A673 (cell line): ENCODE data around the gene NAA30. TPM values are rescaled to one million over a fixed set of nuclear protein-coding genes. Genes with fewer than 3 reads are reported as not detected.
"Not testable (repeated sequence)": the region's sequence is repeated elsewhere in the genome, so short reads cannot be mapped to it uniquely, and the experiment has no call there.

Experiments used
- BruUV-seq: library from RNA; stranded (reverse); fragments of 400-500 nt; replicated peaks from 2 replicates; lab custom pipeline; 2021; lab: Mats Ljungman, UMichigan
- CTCF ChIA-PET: fragments of 300-600 bp; sonication (Branson Sonifier 250); formaldehyde crosslinking; loops from one replicate; lab custom pipeline; 2022; ENCODE audit warnings: antibody characterized with exemption; lab: Charles Lee
- POLR2A ChIA-PET: fragments of 300-600 bp; sonication (Branson Sonifier 250); formaldehyde crosslinking; loops from one replicate; lab custom pipeline; 2022; ENCODE audit warnings: antibody characterized with exemption; ENCODE audit not compliant: low non-redundant PET; lab: Charles Lee
- DNase-seq: peaks from one replicate; pipeline ENCODE4 v3.0.0-alpha.2; 2015; ENCODE audit warnings: low spot score
- H3K27ac ChIP-seq: fragments of 200-600 bp; sonication (generic); 2 replicates; pipeline ENCODE4 v1.5.1; 2016; ENCODE audit warnings: mixed run types, low read depth, mild to moderate bottlenecking, mixed read lengths, antibody characterized with exemption, low read length; ENCODE audit not compliant: poor library complexity, severe bottlenecking
- H3K27me3 ChIP-seq: fragments of 200-600 bp; sonication (generic); replicated peaks from 2 replicates; pipeline ENCODE4 v1.6.1; 2017; ENCODE audit warnings: mixed run types, low read depth, mild to moderate bottlenecking, mixed read lengths, antibody characterized with exemption, low read length; ENCODE audit not compliant: insufficient read depth, poor library complexity
- H3K36me3 ChIP-seq: fragments of 200-600 bp; sonication (generic); 2 replicates; pipeline ENCODE4 v1.6.1; 2016; ENCODE audit warnings: mixed run types, mild to moderate bottlenecking, mixed read lengths, antibody characterized with exemption, low read length; ENCODE audit not compliant: insufficient read depth, poor library complexity, severe bottlenecking
- H3K4me1 ChIP-seq: fragments of 200-600 bp; sonication (generic); 2 replicates; pipeline ENCODE4 v1.6.1; 2017; ENCODE audit warnings: mixed run types, mild to moderate bottlenecking, mixed read lengths, antibody characterized with exemption, low read length; ENCODE audit not compliant: insufficient read depth, poor library complexity, severe bottlenecking
- H3K4me3 ChIP-seq: fragments of 200-600 bp; sonication (generic); 2 replicates; pipeline ENCODE4 v1.5.1; 2016; ENCODE audit warnings: low read depth, mixed run types, mild to moderate bottlenecking, mixed read lengths, low read length; ENCODE audit not compliant: poor library complexity, severe bottlenecking
- H3K9me3 ChIP-seq: fragments of 200-600 bp; sonication (generic); 2 replicates; pipeline ENCODE4 v1.6.1; 2016; ENCODE audit warnings: mixed run types, low read depth, mild to moderate bottlenecking, mixed read lengths, antibody characterized with exemption, low read length; ENCODE audit not compliant: poor library complexity, severe bottlenecking
- EZH2 ChIP-seq: fragments of 200-600 bp; sonication (generic); IDR thresholded peaks from 2 replicates; pipeline ENCODE4 v1.6.1; 2017; ENCODE audit warnings: borderline replicate concordance, low read depth, mild to moderate bottlenecking, mixed read lengths, antibody characterized with exemption, low read length; ENCODE audit not compliant: poor library complexity, severe bottlenecking
- intact Hi-C: fragments of 100-400 bp; cut with micrococcal nuclease; formaldehyde crosslinking; loops from one replicate; pipeline ENCODE4 v1.10.0; 2022; ENCODE audit not compliant: unreplicated experiment
- total RNA-seq: library from RNA; stranded (reverse); gene quantifications from 2 replicates; pipeline ENCODE4 v1.2.3, GENCODE V29; 2021
- TF ChIP-seq, protein P1 (sequence below): fragments of 300-800, 200-600 bp; sonication (generic); conservative IDR thresholded peaks from 2 replicates; pipeline ENCODE4 v1.5.1; 2017; ENCODE audit warnings: low read depth, mild to moderate bottlenecking, antibody characterized with exemption, low read length, moderate library complexity, mixed read lengths

NAA30 gene
- total RNA-seq, 1 experiment from 2014 or later = 34.3 TPM

DNA sequence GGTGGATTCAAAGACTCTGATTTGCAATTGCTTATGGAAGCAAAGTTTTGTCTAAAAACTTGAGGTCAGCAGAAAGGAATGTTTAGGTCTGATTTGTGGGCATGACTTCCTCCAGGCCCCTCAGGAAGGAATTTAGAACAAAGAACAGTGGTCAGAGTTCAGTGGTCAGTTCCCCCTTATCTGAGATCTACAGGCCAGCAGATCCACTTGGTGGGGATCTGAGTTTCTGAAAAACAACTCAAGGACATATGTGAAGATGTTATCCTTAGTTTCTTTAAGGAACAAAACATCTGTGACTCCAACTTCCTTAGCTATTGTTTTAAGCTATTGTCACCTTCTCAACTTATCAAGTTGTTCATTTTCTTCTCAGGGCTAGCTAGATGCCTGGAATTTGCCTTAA is 28.0 kb upstream of the NAA30 start:
- no TSS peak for BruUV-seq
- TF ChIP-seq, protein P1, sequence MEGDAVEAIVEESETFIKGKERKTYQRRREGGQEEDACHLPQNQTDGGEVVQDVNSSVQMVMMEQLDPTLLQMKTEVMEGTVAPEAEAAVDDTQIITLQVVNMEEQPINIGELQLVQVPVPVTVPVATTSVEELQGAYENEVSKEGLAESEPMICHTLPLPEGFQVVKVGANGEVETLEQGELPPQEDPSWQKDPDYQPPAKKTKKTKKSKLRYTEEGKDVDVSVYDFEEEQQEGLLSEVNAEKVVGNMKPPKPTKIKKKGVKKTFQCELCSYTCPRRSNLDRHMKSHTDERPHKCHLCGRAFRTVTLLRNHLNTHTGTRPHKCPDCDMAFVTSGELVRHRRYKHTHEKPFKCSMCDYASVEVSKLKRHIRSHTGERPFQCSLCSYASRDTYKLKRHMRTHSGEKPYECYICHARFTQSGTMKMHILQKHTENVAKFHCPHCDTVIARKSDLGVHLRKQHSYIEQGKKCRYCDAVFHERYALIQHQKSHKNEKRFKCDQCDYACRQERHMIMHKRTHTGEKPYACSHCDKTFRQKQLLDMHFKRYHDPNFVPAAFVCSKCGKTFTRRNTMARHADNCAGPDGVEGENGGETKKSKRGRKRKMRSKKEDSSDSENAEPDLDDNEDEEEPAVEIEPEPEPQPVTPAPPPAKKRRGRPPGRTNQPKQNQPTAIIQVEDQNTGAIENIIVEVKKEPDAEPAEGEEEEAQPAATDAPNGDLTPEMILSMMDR = no peak
- TF ChIP-seq EZH2 = no peak
- no peak for DNase-seq

DNA sequence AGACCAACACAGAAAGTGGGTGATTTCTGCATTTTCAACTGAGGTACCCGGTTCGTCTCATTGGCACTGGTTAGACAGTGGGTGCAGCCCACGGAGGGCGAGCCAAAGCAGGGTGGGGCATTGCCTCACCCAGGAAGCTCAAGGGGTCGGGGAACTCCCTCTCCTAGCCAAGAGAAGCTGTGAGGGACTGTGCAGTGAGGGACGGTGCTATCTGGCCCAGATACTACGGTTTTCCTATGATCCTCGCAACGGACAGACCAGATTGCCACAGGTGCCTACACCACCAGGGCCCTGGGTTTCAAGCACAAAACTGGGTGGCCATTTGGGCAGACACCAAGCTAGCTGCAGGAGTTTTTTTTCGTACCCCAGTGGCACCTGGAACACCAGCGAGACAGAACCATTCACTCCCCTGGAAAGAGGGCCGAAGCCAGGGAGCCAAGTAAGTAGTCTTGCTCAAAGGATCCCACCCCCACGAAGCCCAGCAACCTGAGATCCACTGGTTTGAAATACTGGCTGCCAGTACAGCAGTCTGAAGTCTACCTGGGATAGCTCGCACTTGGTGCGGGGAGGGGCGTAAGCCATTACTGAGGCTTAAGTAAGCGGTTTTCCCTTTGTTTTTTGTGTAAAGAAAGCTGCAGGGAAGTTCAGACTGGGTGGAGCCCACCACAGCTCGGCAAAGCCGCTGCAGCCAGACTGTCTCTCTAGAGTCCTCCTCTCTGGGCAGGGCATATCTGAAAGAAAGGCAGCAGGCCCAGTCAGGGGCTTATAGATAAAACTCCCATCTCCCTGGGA is 25.5 kb upstream of the NAA30 start:
- DNase-seq = no peak
- Histone ChIP-seq H3K4me3 (no peak overlapping the region), H3K27me3 (no peaks in the 10 kb centered on the region), H3K4me1 (no peaks in the 10 kb centered on the region), H3K27ac (no peak overlapping the region), H3K9me3 (no peaks in the 10 kb centered on the region), H3K36me3 (no peaks in the 10 kb centered on the region)
- TF ChIP-seq, protein P1 = no peak
- no peak for TF ChIP-seq EZH2
- intact Hi-C loops = no loop called here
- CTCF ChIA-PET = no interaction called here
- POLR2A ChIA-PET = no interaction called here
- no TSS peak for BruUV-seq

More for the DNA sequence above, 28.0 kb upstream of the NAA30 start:
- ChIA-PET CTCF (no interaction called here), POLR2A (no interaction called here)
- H3K27ac ChIP-seq = no peak overlapping the region
- no peaks in the 10 kb centered on the region for H3K36me3 ChIP-seq
- H3K27me3 ChIP-seq = no peaks in the 10 kb centered on the region
- H3K4me1 ChIP-seq = peaks cover 4% of the 10 kb centered on the region
- H3K4me3 ChIP-seq = no peak overlapping the region
- intact Hi-C loops = no loop called here
- H3K9me3 ChIP-seq = no peaks in the 10 kb centered on the region

DNA sequence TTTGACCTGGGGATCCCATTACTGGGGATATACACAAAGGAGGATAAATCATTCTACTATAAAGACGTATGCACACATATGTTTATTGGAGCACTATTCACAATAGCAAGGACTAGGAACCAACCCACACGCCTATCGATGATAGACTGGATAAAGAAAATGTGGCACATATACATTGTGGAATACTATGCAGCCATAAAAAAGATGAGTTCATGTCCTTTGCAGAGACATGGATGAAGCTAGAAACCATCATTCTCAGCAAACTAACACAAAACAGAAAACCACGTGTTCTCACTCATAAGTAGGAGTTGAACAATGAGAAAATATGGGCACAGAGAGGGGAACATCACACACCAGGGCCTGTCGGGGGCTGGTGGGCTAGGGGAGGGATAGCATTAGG is 20.2 kb upstream of the NAA30 start:
- CTCF ChIA-PET, BruUV-seq, H3K9me3 ChIP-seq, H3K4me1 ChIP-seq, POLR2A ChIA-PET, H3K27ac ChIP-seq, H3K36me3 ChIP-seq, H3K27me3 ChIP-seq, H3K4me3 ChIP-seq, DNase-seq: not testable (repeated sequence)
- intact Hi-C loops = loop anchor here (10.0 kb wide), 1 partner anchor 305 kb away; no protein-coding TSS in a partner anchor
